ENCODE measurements around the gene HMGN3.

DNA sequence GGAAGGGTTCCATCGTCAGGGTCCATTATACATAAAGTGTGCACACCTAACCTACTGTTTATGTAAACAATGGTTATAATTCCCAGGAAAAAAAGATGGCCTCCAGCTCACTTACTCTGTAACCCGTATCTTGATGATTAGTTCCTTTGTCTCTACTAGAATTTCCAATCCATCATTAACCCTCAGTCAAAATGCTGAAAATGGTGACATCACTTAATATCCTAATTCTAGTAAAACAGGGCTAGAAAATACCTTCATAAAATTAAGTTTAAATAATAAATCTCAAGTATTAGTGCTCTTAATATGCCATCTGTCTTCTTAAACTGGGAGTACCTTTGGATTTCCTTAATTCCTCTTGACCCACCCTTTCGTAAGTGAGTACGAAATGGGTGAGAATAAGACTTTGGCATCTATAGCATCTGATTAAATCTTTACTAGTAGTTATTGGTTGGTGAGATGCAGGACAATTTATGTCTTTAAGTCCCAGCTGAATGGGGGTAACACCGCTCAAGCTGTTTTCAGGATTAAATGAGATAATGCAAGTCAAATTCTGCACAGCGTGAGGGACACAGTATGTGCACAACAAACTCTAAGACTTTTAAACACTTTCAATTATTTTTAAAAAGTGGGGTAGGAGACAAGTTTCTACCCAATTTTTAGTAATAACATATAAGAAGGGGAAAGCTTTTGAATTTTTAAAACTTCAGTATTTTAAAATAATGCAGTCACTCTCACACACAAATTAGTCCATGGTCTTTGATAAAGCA lies 1.6 kb downstream of the HMGN3 start:
- TF ChIP-seq CTCF (IDR thresholded peaks at IDR 0.05; ENCODE audit: insufficient read depth, low read length, poor library complexity, severe bottlenecking) (no peak), EZH2phosphoT487 (conservative IDR thresholded peaks at IDR 0.05; ENCODE audit: low read length) (no peak)
